ENCODE measurements around the gene TMCC3. TPM values are rescaled to one million over a fixed set of nuclear protein-coding genes. Genes with fewer than 3 reads are reported as not detected.

Gene TMCC3
- total RNA-seq, 1 donor from 2014 or later = 11.5 TPM

DNA sequence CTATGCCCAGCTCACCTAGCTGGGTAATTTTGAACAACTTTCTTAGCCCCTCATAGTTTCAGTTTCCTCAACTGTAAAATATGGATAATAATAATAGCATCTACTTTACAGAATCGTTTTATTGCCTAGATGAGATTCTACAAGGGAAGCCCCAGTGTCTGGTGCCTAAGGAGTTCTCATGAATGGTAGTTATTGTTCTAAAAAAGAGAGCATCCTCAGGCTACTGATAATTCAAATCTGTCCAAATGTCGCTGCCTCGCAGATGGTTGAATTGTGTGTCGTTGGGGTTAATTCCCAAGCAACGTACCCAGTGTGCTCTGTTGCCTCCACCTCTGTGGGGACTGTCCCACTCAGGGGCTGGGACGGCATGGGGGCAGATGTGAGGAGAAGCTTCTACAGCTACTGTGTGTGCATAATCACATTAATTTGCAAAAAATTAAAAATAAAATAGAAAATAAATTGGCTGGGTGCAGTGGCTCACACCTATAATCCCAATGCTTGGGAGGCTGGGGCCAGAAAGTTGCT, 119.1 kb downstream of the TMCC3 start:
- Histone ChIP-seq H3K4me3 (no peak overlapping the region), H3K4me1 (no peaks in the 10 kb centered on the region), H3K9me3 (no peaks in the 10 kb centered on the region), H3K36me3 (no peaks in the 10 kb centered on the region), H3K27me3 (no peaks in the 10 kb centered on the region), H3K27ac (no peak overlapping the region)
- TF ChIP-seq POLR2AphosphoS5 (IDR thresholded peaks at IDR 0.05; ENCODE audit: insufficient read depth in 1 of 2, low read depth in 1 of 2) (no peak), POLR2A (IDR thresholded peaks at IDR 0.05) (no peak)
- TF ChIP-seq, protein P1, sequence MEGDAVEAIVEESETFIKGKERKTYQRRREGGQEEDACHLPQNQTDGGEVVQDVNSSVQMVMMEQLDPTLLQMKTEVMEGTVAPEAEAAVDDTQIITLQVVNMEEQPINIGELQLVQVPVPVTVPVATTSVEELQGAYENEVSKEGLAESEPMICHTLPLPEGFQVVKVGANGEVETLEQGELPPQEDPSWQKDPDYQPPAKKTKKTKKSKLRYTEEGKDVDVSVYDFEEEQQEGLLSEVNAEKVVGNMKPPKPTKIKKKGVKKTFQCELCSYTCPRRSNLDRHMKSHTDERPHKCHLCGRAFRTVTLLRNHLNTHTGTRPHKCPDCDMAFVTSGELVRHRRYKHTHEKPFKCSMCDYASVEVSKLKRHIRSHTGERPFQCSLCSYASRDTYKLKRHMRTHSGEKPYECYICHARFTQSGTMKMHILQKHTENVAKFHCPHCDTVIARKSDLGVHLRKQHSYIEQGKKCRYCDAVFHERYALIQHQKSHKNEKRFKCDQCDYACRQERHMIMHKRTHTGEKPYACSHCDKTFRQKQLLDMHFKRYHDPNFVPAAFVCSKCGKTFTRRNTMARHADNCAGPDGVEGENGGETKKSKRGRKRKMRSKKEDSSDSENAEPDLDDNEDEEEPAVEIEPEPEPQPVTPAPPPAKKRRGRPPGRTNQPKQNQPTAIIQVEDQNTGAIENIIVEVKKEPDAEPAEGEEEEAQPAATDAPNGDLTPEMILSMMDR (IDR thresholded peaks at IDR 0.05) = no peak
- intact Hi-C loops (cut with DNase I) = loop anchor here (5.0 kb wide), 1 partner anchor 389 kb away; no protein-coding TSS in a partner anchor
- peak in 1 of 2 donors; percentile 52 for DNase-seq (ENCODE audit: extremely low spot score in 2 of 2)

DNA sequence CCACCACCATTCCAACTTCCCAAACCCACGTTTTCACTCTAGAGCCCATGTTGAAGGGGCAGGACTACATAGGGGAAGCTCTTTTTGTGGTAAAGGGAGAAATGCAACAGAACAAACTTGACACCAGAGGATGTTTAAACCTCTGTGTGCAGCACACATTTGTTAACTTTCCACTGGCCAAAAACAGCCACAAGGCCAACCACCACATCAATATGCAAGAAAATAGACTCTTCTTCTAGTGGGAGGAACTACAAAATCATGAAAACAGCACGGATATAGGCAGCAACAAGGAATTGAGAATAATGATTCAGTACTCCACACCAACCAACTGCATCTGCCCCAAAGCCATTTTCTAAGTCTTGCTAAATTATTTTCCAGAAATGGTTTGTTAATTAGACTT, 124.4 kb downstream of the TMCC3 start:
- DNase-seq (ENCODE audit: extremely low spot score in 2 of 2) = peak in 1 of 2 donors; percentile 44
- H3K9me3 ChIP-seq = no peaks in the 10 kb centered on the region
- no peaks in the 10 kb centered on the region for H3K27me3 ChIP-seq
- intact Hi-C loops (cut with DNase I) = no loop called here
- no peaks in the 10 kb centered on the region for H3K36me3 ChIP-seq
- no peak overlapping the region for H3K27ac ChIP-seq
- TF ChIP-seq POLR2A (IDR thresholded peaks at IDR 0.05) = no peak
- no peak for TF ChIP-seq POLR2AphosphoS5 (IDR thresholded peaks at IDR 0.05; ENCODE audit: insufficient read depth in 1 of 2, low read depth in 1 of 2)
- TF ChIP-seq, protein P1 (IDR thresholded peaks at IDR 0.05) = no peak
- H3K4me1 ChIP-seq = no peaks in the 10 kb centered on the region
- no peak overlapping the region for H3K4me3 ChIP-seq

Small RNA genes lying within 50 kb of the gene (microRNA-seq; reads per million reads assigned to microRNA genes)
- gene MIR5700 (ENCODE audit: borderline number of aligned reads, borderline replicate concordance) = not detected

Small RNA genes lying within 50 kb of the gene (small RNA-seq; reads per million reads assigned to genes)
- gene LSM3P2 (not detected), gene MIR5700 (not detected)

Other genes starting within 250 kb of the TMCC3 start
- gene CEP83, start 190.7 kb downstream of the TMCC3 start, total RNA-seq = 16.5 TPM

Data from vagina (tissue), 2 donors.